Neuron (in vitro differentiated cells): ENCODE measurements around the gene MIB2.

Source experiments
- H2AFZ ChIP-seq: one replicate; pipeline ENCODE4 v1.6.1; 2013; ENCODE audit warnings: low read depth, mild to moderate bottlenecking, inconsistent platforms, low read length, moderate library complexity
- H3K27me3 ChIP-seq: one replicate; pipeline ENCODE4 v1.6.1; 2013; ENCODE audit warnings: low read length; ENCODE audit not compliant: insufficient read depth
- H3K36me3 ChIP-seq: one replicate; pipeline ENCODE4 v1.6.1; 2013; ENCODE audit warnings: low read length; ENCODE audit not compliant: insufficient read depth
- H3K4me1 ChIP-seq: one replicate; pipeline ENCODE4 v1.6.1; 2013; ENCODE audit warnings: low read length; ENCODE audit not compliant: insufficient read depth
- H3K4me3 ChIP-seq: 2 replicates; pipeline ENCODE4 v1.5.1; 2013; ENCODE audit warnings: mild to moderate bottlenecking, low read length, moderate library complexity
- H3K9me3 ChIP-seq: one replicate; pipeline ENCODE4 v1.6.1; 2013; ENCODE audit warnings: low read length

The MIB2 gene

DNA sequence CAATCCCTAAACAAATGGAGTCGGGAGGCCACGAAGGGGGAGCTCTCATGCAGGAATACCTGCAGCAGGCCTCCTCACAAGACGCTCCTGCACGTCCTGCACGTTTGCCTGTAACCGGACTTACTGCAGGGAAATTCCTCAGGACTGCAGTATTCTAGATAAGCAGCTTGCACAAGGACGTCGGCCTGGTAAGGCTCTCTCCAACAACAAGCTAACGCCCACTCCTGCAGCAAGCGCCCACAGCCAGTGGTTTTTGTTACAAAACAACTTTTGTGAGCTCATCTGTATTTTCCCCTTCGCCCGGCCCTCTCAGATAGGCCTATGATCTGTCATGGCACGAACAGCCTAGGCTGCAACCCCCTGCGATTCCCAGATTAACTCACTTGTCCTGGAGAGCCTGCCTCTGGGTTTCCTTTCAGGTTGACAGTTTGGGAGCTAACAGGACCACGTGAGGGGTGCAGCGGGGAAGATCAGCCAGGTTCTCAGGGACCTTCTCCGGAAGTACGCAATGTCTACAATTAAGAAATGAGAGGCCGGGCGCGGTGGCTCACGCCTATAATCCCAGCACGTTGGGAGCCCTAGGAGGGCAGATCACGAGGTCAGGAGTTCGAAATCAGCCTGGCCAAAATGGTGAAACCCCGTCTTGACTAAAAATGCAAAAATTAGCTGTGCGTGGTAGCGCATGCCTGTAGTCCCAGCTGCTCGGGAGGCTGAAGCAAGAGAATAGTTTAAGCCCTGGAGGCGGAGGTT is 921 bp upstream of the MIB2 start:
- Histone ChIP-seq H3K4me1 (peaks cover 27% of the 10 kb centered on the region), H2AFZ (no peak overlapping the region), H3K27me3 (no peaks in the 10 kb centered on the region), H3K36me3 (peaks cover 8% of the 10 kb centered on the region), H3K9me3 (no peaks in the 10 kb centered on the region), H3K4me3 (peak overlapping the region; percentile 91)

DNA sequence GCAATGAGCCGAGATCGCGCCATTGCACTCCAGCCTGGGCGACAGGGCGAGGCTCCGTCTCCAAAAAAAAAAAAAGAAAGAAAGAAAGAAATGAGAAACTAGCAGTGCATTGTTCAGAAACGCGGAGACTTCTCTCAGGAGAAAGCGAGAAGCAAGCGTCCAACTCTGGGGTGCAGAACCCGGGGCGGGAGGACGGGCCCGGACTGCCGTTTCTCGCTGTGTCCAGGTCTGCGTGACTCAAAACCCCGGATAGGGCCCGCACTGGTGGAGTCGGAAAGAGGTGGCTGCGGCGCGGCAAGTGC is 395 bp upstream of the MIB2 start:
- Histone ChIP-seq H3K4me3 (peak overlapping the region; percentile 91), H3K9me3 (no peaks in the 10 kb centered on the region), H3K27me3 (no peaks in the 10 kb centered on the region), H3K4me1 (peaks cover 27% of the 10 kb centered on the region), H2AFZ (no peak overlapping the region), H3K36me3 (peaks cover 8% of the 10 kb centered on the region)

DNA sequence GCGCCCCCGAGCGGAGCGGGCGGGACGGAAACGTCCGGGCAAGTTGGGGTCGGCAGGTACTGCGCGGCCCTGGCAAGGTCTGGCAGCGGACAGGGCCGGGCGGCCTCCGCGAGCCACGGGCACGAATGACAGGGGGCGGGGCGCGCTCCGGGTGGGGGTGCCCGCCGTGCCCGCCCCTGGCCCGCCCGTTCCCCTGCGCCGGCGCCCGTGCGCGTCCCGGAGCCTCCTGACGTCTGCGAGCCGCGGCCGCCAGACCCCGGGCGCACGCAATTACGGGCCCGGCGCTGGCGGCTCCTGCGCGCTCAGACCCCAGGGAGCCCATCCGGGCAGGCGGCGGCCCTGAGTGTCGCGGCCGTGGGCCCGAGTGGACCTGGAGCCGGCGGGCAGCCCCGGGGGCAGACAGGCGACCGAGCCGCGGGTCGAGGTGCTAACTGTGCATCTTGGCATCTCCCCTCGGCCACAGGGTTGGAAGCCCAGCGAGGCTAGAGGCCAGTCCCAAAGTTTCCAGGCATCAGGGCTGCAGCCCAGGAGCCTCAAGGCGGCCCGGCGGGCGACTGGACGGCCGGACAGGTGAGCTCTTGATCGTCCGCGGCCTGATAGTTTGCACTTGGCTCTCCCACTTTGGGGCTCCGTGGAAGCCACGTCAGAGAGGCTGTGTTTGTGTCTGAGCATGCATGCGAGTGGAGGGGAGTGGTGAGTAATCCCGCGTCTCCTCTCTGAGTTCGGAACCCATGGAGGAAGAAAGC is 918 bp downstream of the MIB2 start:
- Histone ChIP-seq H3K4me3 (peak overlapping the region; percentile 91), H3K4me1 (peaks cover 27% of the 10 kb centered on the region), H3K27me3 (no peaks in the 10 kb centered on the region), H3K36me3 (peaks cover 8% of the 10 kb centered on the region), H2AFZ (no peak overlapping the region), H3K9me3 (no peaks in the 10 kb centered on the region)

DNA sequence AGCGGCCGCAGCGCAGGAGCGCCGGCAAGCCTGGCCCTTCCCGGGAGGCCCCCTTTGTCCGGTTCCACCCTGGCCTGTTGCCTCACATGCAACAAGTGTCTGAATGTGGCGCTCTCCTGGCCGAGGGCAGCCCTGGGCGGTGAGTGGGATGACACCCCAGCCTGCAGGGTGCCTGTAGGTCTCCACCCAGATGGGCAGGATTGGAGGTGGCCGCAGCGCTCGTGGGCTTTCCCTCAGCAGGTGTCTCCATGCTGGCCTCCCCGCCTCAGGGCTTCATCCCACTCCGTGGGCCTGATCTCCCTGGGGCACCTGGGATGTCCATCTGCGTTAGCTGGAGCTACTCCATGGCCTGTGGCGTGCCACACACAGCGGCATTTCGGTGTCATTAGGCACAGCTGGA is 1.5 kb downstream of the MIB2 start:
- no peaks in the 10 kb centered on the region for H3K27me3 ChIP-seq
- peaks cover 8% of the 10 kb centered on the region for H3K36me3 ChIP-seq
- H2AFZ ChIP-seq = no peak overlapping the region
- no peaks in the 10 kb centered on the region for H3K9me3 ChIP-seq
- H3K4me3 ChIP-seq = peak overlapping the region; percentile 91
- H3K4me1 ChIP-seq = peaks cover 27% of the 10 kb centered on the region

DNA sequence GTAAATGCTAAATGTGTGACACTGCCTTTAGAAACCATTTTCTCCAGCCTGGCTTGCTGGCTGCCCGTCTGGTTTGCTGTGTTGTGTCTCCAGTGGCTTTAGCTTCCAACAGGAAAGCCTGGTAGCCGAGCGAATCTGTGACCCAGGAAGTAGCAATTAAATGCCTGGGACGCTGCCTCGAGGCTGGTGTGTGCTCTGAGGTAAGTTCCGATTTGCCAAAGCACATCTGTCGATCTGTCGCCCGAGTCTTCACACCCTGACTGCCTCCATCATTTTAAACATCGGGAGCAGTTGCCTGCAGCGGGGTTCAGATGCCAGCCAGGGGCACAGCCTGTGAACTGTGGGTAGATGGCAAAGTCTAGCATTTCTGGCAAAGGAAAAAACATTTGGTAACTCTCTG is 2.2 kb downstream of the MIB2 start:
- H3K4me1 ChIP-seq = peaks cover 27% of the 10 kb centered on the region
- peaks cover 8% of the 10 kb centered on the region for H3K36me3 ChIP-seq
- H2AFZ ChIP-seq = no peak overlapping the region
- H3K27me3 ChIP-seq = no peaks in the 10 kb centered on the region
- no peaks in the 10 kb centered on the region for H3K9me3 ChIP-seq
- no peak overlapping the region for H3K4me3 ChIP-seq

DNA sequence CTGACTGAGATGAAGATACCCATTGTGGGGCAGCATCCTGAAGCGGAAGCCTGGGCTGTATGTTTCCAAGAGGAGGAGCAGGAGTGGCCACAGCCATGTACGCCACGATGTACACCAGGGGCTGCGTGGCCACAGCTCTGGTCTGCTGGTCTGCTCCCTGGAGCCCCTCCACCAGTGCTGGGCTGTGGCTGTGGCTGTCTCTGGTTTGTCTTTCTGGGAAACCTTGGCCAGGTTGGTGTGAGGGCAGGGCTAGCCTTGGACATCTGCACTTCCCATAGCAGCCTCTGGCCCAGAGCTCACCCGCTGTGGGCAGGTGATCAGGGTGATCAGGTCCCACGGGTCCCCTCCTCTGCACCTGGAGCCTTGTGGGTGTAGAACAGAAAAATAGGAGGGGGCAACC is 2.6 kb downstream of the MIB2 start:
- H3K36me3 ChIP-seq = peaks cover 8% of the 10 kb centered on the region

DNA sequence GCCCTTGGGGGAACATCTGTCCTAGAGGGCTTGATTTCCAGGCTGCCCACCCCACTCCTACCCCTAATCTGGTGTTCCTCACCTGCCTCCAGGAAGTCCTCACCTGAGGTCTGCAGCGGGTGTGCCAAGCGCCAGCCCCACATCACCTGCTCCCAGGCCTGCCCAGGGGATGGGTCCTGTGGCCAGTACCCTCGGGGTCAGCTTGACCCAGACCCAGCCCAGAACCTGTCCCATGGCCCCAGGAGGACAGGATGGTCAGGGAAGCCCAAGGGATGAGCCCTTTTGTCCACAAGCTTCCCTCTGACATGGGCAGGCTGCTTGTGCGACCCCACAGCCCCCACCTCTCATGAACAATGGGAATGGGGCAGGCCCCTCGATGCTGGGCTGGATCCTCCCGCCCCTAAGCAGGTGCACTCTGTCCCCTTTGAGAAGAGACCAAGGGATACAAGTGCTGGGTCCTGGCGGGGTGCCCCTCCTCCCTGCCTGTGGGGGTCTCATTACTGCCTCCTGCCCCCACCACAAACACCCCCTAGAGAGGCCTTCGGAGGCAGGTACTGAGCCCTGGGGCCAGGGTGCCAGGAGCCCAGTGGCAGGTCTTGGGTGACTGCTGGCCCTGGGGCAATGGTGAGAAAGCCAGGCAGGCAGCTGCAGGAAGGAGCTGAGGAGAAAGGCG is 3.2 kb downstream of the MIB2 start:
- no peaks in the 10 kb centered on the region for H3K27me3 ChIP-seq
- peaks cover 8% of the 10 kb centered on the region for H3K36me3 ChIP-seq
- peaks cover 24% of the 10 kb centered on the region for H3K4me1 ChIP-seq
- no peak overlapping the region for H3K4me3 ChIP-seq
- H3K9me3 ChIP-seq = no peaks in the 10 kb centered on the region
- no peak overlapping the region for H2AFZ ChIP-seq

More for the DNA sequence above, 2.6 kb downstream of the MIB2 start:
- no peaks in the 10 kb centered on the region for H3K27me3 ChIP-seq
- H2AFZ ChIP-seq = no peak overlapping the region
- H3K9me3 ChIP-seq = no peaks in the 10 kb centered on the region
- H3K4me1 ChIP-seq = peaks cover 27% of the 10 kb centered on the region
- H3K4me3 ChIP-seq = no peak overlapping the region

DNA sequence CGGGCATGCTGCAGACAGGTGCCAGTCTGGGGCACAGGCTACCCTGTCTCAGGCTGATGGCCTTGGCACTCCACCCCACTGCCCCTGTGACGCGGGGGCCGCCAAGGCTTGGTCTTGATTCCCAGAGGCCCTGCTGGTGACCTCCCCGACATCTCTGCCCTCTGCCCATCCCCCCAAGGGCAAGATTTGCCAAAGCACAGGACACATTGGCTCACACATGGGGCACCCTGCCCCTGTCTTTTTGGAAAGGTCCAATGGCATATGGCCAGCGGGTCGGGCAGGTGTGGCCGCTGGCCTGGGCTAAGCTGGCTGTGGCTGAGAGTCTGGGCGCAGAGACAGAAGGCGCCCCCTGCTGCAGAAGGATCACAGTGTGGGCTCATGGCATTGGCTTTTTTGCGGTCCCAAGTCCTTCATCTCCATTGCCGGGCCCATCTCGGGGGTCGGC is 4.6 kb downstream of the MIB2 start:
- Histone ChIP-seq H3K9me3 (no peaks in the 10 kb centered on the region), H3K4me1 (peaks cover 12% of the 10 kb centered on the region), H2AFZ (no peak overlapping the region), H3K27me3 (no peaks in the 10 kb centered on the region), H3K36me3 (peaks cover 10% of the 10 kb centered on the region), H3K4me3 (no peak overlapping the region)

DNA sequence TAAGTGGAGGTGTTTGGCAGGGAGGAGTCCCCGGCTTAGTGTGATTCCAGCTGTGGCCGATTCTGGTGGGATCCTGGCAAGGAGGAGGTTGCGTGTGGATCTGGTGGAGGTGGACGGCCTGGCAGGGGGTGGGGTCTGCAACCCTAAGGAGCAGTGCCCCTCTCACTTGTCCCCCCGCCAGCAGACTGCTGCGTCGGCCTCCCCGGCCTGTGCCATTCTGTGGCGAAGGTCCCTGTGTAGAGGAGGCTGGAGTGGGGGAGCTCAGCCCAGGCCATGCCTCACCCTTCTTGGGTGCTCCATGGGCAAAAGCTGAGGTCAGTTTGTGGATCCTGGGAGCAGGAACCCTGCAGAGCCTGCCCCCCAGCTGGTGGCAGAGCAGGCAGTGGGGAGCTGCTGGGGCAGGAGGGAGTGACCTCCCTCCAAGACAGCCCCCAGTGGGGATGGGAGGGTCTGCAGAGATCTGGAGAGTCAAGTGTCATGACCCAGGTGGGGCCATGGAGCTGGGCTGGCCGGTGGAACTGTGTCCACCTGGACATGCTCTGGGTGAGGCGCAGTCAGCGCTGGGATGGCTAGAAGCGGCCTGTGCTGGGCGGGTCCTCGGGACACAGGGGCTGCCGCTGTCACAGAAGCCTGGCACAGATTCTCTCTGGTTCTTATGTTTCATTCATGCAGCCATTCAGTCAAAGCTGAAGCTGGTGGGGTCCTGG is 5.3 kb downstream of the MIB2 start:
- no peak overlapping the region for H3K4me3 ChIP-seq
- H3K9me3 ChIP-seq = no peaks in the 10 kb centered on the region
- H3K27me3 ChIP-seq = no peaks in the 10 kb centered on the region
- H3K4me1 ChIP-seq = peaks cover 12% of the 10 kb centered on the region
- H3K36me3 ChIP-seq = peaks cover 10% of the 10 kb centered on the region
- H2AFZ ChIP-seq = no peak overlapping the region

DNA sequence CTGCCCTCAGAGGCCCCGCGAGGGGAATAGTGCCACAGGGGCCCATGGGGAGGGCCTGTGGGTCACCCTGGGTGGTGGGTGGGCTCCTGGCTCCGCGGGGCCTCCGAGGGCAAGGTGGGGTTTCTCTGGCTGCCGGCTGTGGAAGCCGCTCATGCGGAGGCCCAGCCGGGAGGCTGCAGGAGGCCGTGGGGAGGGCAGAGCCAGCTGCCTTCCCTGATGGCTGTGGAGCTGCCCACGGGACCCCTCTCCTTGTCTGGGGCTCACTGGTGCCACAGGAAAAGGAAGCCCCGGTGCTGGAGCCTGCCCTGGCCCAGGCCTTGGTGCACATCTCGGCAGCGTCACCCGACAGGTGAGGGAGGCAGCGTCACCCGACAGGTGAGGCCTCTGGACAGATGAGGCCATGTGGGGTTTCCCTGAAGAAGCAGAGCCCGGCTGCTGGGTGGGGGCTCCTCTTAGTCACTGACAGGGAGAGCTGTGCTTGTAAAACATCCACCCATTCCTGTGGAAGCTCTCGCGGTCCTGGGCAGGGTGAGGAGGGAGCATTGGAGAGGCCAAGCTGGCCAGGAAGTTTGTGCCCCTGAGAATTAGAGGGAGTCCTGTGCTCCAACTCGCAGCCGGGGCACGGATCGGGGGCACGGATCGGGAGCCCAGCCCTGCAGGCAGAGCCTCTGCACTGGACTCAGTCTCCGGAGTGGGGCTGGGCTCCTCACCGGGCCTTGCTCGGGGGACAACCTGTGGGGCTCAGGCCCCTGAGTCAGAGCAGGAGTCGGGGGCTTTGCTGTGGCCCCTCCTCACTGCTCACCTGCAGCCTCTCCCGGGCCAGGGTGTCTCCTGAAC is 6.1 kb downstream of the MIB2 start:
- no peaks in the 10 kb centered on the region for H3K27me3 ChIP-seq
- peaks cover 10% of the 10 kb centered on the region for H3K36me3 ChIP-seq
- no peaks in the 10 kb centered on the region for H3K9me3 ChIP-seq
- no peak overlapping the region for H2AFZ ChIP-seq
- peaks cover 10% of the 10 kb centered on the region for H3K4me1 ChIP-seq
- no peak overlapping the region for H3K4me3 ChIP-seq

DNA sequence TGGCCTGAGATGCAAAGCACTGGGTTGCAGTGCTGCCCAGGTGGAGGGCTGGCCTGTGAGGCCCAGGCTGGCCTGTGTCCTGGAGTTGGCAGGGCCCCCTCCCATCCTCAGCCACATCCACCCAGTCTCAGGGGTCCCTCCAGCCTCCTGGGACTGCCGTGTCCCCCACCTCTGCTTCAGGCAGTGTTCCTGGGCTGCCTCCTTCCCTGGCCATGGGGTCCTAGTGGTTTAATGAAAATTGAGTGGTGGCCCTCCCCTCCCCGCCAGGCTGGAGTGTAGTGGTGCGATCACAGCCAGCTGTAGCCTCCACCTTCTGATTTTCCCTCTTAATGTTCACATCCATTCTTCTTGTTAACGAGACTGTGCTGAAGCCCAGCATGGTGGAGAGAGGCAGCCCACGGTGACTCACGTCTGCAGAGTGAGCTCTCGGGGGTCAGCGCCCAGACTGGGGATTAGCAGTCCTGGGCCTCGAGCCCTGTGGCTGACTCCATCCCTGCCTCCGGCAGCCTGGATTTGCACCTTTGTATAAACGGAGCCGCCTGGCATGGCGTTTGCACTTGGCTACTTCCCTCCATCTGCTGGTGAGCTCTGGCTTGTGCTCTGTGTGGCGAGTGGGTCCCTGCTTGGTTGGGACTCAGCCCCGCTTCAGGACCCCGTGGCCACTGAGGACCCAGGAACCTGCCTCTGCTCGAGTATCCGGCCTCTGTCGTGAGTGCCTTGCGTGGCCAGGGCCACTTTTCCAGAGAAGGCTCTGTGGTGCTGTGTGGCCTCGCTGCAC is 6.9 kb downstream of the MIB2 start:
- peaks cover 2% of the 10 kb centered on the region for H3K4me1 ChIP-seq
- H2AFZ ChIP-seq = no peak overlapping the region
- H3K36me3 ChIP-seq = peaks cover 13% of the 10 kb centered on the region
- no peaks in the 10 kb centered on the region for H3K9me3 ChIP-seq
- no peaks in the 10 kb centered on the region for H3K27me3 ChIP-seq
- H3K4me3 ChIP-seq = no peak overlapping the region

DNA sequence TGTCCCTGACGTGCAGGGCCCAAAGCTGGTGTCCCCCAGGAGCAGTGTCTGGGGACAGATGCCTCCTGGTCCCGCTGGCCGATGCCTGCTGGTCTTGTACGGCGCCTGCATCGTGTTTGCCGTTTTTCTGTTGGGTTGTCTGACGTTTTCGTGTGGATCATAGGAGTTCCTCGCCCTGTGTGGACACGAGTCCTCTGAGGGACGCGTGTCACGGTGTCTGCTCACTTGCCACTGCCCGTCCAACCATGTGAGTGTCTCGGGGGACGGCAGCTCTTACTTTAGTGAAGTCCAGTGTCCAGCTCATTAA is 7.4 kb downstream of the MIB2 start:
- no peak overlapping the region for H2AFZ ChIP-seq
- no peaks in the 10 kb centered on the region for H3K4me1 ChIP-seq
- H3K27me3 ChIP-seq = no peaks in the 10 kb centered on the region
- no peaks in the 10 kb centered on the region for H3K9me3 ChIP-seq
- H3K36me3 ChIP-seq = peaks cover 16% of the 10 kb centered on the region
- no peak overlapping the region for H3K4me3 ChIP-seq
